ENCODE results near the gene RTKN2. TPM values are rescaled to one million over a fixed set of nuclear protein-coding genes. Genes with fewer than 3 reads are reported as not detected.

The RTKN2 gene
- total and polyA plus RNA-seq, 2 experiments from 2014 or later: 0.68 to 6.6 TPM

DNA sequence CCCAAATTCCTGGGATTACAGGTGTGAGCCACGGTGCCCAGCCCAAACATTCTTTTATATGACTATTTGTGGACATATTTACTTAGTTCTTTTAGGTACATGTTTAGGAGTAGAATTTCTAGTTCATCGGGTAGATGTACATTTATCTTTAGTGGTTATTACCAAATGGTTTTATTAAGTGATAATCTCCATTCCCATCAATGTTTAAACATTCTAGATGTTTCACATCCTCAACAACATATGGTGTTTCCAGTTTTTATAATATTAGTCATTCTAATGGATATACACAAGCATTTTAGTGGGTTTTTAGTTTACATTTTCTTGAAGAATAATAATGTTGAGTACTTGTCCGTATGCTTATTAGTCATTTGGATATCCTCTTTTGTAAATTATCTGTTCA lies 131.7 kb downstream of the RTKN2 start:
- Histone ChIP-seq H3K4me2 (no peak overlapping the region), H3K9me2 (replicated peaks; ENCODE audit: insufficient read depth) (no peaks in the 10 kb centered on the region), H3K36me3 (replicated peaks; ENCODE audit: insufficient read depth, low read depth) (no peaks in the 10 kb centered on the region), H3K4me3 (no peak overlapping the region), H3K27ac (no peak overlapping the region), H3K9me3 (ENCODE audit: low read depth) (no peaks in the 10 kb centered on the region), H2AFZ (no peak overlapping the region), H3K4me1 (ENCODE audit: insufficient read depth) (no peaks in the 10 kb centered on the region), H3K27me3 (no peaks in the 10 kb centered on the region), H3K79me2 (no peaks in the 10 kb centered on the region), H4K20me1 (ENCODE audit: insufficient read depth, poor library complexity, severe bottlenecking) (no peaks in the 10 kb centered on the region)
- DNase-seq (ENCODE audit: low spot score): no peak
- no peak for TF ChIP-seq EZH2 (IDR thresholded peaks at IDR 0.05; ENCODE audit: borderline replicate concordance)
- TF ChIP-seq EZH2phosphoT487 (IDR thresholded peaks at IDR 0.05; ENCODE audit: low read depth, severe bottlenecking, unreplicated experiment): no peak
- TF ChIP-seq, protein P1, sequence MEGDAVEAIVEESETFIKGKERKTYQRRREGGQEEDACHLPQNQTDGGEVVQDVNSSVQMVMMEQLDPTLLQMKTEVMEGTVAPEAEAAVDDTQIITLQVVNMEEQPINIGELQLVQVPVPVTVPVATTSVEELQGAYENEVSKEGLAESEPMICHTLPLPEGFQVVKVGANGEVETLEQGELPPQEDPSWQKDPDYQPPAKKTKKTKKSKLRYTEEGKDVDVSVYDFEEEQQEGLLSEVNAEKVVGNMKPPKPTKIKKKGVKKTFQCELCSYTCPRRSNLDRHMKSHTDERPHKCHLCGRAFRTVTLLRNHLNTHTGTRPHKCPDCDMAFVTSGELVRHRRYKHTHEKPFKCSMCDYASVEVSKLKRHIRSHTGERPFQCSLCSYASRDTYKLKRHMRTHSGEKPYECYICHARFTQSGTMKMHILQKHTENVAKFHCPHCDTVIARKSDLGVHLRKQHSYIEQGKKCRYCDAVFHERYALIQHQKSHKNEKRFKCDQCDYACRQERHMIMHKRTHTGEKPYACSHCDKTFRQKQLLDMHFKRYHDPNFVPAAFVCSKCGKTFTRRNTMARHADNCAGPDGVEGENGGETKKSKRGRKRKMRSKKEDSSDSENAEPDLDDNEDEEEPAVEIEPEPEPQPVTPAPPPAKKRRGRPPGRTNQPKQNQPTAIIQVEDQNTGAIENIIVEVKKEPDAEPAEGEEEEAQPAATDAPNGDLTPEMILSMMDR (IDR thresholded peaks at IDR 0.05; ENCODE audit: poor library complexity): no peak
- 41% methylated on average over 3 of the region's 3 CpGs for WGBS (ENCODE audit: low lambda C conversion rate, missing lambda C conversion rate)

DNA sequence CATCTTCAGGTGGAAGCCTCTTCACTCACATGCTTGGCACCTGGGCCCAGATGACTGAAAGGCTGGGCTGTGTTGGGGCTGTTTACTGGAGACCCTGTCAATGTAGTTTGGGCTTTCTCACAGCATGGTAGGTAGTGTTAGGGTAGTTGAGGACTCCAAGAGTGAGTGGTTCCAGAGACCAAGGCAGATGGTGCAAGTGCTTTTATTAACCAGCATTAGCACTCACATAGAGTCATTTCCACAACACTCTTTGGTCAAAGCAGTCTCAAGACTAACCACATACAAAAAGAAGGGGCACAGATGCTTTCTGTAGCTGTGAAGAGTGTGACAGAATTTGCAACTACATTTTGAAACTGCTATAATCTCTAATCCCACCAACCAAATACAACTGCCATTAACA lies 135.0 kb downstream of the RTKN2 start:
- TF ChIP-seq EZH2phosphoT487 (IDR thresholded peaks at IDR 0.05; ENCODE audit: low read depth, severe bottlenecking, unreplicated experiment): no peak
- TF ChIP-seq, protein P1 (IDR thresholded peaks at IDR 0.05; ENCODE audit: poor library complexity): no peak
- no peak for TF ChIP-seq EZH2 (IDR thresholded peaks at IDR 0.05; ENCODE audit: borderline replicate concordance)
- Histone ChIP-seq H3K4me3 (no peak overlapping the region), H3K27ac (no peak overlapping the region), H3K27me3 (no peaks in the 10 kb centered on the region), H3K9me3 (ENCODE audit: low read depth) (no peaks in the 10 kb centered on the region), H4K20me1 (ENCODE audit: insufficient read depth, poor library complexity, severe bottlenecking) (no peaks in the 10 kb centered on the region), H3K4me2 (no peak overlapping the region), H3K9me2 (replicated peaks; ENCODE audit: insufficient read depth) (no peaks in the 10 kb centered on the region), H3K36me3 (replicated peaks; ENCODE audit: insufficient read depth, low read depth) (no peaks in the 10 kb centered on the region), H3K4me1 (ENCODE audit: insufficient read depth) (no peaks in the 10 kb centered on the region), H3K79me2 (no peaks in the 10 kb centered on the region), H2AFZ (no peak overlapping the region)
- DNase-seq (ENCODE audit: low spot score): no peak

Other genes with a start within 250 kb of the RTKN2 start
- 0.24 and 0.93 TPM in 2 replicates for gene ZNF365, start 105.5 kb upstream of the RTKN2 start, total RNA-seq
- 0.28 and 0.60 TPM in 2 replicates for gene ZNF365, start 105.5 kb upstream of the RTKN2 start, polyA plus RNA-seq

Measured in hepatocyte (in vitro differentiated cells).